Smooth muscle cell of the pulmonary artery (primary cell): ENCODE data around the gene GABPB1. TPM values are rescaled to one million over a fixed set of nuclear protein-coding genes. Genes with fewer than 3 reads are reported as not detected.

Experiments used
- total RNA-seq: library from RNA; depleted of rRNA; stranded (reverse); fragments of >200 nt; gene quantifications from 2 replicates; pipeline ENCODE4 v1.2.3, GENCODE V29; 2014

Gene GABPB1
- total RNA-seq: 35.3 and 38.0 TPM in 2 replicates

GRCh38 chr15:50354838-50355618, at the start of gene GABPB1:
TSS of gene GABPB1 (minus strand) at chr15:50355198. CDS start at chr15:50309798, 45,400 bp downstream.

GRCh38 chr15:50265620-50266019, 89.4 kb downstream of the GABPB1 start, which contains the start of gene HDC:
TSS of gene HDC (minus strand) at chr15:50265726. CDS start at chr15:50265623, 103 bp downstream.

Other genes starting within 250 kb of the GABPB1 start
- gene ATP8B4, start 236.0 kb downstream of the GABPB1 start, total RNA-seq: 1.7 and 3.8 TPM in 2 replicates
- 0.26 TPM in 1 of 2 replicates, not detected in the other for gene SLC27A2, start 173.0 kb downstream of the GABPB1 start, total RNA-seq
- gene HDC, start 89.5 kb downstream of the GABPB1 start, total RNA-seq: not detected in 2 replicates
- gene USP8, start 69.2 kb upstream of the GABPB1 start, total RNA-seq: 46.3 and 65.2 TPM in 2 replicates
- 0.13 TPM in 1 of 2 replicates, not detected in the other for gene USP50, start 191.5 kb upstream of the GABPB1 start, total RNA-seq